NCI-H446 (cell line): Measurements from ENCODE around the gene SNRNP40.
"Not testable (repeated sequence)": the region's sequence is repeated elsewhere in the genome, so short reads cannot be mapped to it uniquely, and the experiment has no call there.

ENCODE experiments used
- DNase-seq, 2 experiments: peaks; one replicate each; lab custom pipeline; 2025; lab: John Stamatoyannopoulos, UW

The SNRNP40 gene

DNA sequence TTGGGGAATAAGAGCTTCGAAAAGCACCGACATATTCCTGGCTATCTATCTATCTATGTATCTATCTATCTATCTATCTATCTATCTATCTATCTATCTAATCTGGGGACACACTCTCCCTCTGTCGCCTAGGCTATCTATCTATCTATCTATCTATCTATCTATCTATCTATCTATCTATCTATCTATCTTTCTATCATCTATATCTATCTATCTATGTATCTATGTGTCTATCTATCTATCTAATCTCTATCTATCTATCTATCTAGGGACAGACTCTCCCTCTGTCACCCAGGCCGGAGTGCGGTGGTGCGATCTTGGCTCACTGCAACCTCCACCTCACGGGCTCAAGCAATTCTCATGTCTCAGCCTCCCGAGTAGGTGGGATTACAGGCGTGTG is 14.2 kb downstream of the SNRNP40 start:
- not testable (repeated sequence) for DNase-seq

DNA sequence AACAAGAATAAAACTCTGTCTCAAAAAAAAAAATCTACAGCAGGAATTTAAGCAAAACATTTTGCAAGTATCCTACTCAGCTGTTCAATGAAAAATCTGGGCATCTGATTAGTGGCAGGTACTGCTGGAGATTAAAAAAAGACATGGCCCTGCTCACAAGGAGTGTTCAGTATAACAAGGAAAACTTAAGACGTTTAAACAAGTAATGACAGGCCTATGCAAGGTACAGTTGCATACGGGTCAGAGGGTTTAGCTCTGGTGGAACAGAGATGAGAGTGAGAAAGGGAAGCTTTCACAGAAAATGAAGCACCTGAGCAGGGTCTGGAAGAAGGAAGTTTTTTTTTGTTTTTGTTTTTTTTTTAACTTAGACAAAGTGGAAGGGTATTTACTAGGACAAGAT is 23.0 kb downstream of the SNRNP40 start:
- DNase-seq, result no peak

DNA sequence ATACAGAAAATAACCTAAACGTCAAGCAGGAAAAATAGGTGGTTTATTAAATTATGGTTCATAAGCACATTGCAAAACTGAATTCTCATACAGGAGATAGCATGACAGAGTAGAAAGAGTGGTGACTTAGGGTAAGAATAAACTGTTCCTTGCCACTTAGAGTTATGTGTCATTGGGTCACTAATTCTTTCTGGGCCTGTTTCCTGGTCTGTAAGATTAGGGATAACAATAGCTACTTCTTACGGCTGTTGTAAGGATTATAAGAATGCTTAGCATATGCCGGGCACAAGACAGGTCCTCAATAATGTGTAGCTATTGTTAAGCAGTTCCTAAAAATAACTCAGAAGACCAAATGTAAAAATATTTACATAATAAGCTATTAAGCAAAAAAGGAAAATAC is 24.2 kb downstream of the SNRNP40 start:
- DNase-seq, result no peak

DNA sequence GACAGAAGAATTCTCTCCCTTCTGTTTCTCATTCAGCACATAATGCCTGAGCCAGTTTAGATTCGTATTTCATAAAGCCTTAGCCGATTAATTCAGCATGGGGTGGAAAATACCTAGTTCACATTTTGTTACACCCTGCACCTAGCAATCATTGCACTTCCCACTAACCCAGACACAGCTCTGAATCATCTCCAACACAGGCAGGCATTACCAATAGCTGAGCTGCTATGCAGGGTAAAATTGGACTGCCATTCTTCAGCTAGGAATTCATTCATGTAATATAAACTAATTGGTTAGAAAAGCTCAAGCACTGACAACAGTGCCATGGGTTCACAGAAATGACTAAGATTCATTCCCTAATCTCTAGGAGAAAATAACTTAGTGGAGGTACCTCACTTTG is 30.0 kb downstream of the SNRNP40 start:
- DNase-seq, result no peak

DNA sequence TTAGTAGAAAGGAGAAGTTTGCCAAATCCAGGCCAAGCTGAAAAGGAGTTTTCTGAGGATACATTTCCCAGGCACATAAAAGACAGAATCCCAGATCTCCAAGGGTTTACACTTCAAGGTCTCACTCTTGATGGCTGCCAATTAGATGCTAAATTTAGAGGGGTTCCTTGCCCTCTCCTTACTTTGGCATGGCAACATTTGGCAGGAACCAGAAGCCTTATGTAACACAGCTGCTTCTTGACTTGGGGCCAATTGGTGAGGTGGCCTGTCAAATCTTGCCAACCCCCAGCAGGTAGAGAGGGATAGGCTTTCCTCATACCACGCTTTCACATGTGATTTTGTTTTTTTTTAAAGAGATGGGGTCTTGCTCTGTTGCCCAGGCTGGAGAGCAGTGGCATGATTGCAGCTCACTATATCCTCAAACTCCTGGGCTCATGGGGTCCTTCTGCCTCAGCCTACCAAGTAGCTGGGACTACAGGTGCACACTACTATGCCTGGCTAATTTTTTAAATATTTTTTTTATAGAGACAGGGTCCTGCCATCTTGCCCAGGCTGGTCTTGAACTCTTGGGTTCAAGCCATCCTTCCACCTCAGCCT is 31.7 kb downstream of the SNRNP40 start:
- DNase-seq, result peak in 1 of 2 experiments; percentile 65

DNA sequence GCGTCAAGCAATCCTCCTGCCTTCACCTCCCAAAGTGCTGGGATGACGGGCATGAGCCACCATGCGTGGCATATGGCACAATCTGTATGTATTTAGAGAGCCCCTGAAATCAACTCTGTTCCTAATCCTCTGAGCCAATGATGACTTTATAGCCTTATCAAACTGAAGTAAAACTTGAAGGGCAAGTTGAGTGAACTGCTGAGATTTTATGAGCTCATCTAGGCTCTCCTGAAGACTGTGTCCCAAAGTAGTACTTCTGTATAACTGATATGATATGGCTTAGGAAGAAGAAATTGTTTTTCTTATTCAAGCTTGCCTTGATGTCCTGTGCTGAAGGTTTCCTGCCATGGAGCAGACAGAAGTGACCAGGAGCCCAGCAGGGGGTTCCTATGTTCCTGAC is 33.2 kb downstream of the SNRNP40 start:
- no peak for DNase-seq

DNA sequence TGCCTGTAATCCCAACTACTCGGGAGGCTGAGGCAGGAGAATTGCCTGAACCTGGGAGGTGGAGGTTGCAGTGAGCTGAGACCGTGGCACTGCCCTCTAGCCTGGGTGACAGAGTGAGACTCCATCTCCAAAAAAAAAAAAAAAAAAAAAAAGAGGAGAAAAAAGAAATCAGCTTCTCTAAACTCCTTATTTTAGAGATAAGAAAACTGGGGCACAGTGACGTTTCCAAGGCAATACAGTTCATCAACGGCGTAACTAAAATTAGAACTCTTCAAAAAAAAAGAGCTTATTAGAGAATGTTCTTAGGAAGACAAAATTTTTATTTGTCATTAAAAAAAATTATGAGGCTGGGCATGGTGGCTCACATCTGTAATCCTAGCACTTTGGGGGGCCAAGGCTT is 34.2 kb downstream of the SNRNP40 start:
- DNase-seq, result not testable (repeated sequence)

DNA sequence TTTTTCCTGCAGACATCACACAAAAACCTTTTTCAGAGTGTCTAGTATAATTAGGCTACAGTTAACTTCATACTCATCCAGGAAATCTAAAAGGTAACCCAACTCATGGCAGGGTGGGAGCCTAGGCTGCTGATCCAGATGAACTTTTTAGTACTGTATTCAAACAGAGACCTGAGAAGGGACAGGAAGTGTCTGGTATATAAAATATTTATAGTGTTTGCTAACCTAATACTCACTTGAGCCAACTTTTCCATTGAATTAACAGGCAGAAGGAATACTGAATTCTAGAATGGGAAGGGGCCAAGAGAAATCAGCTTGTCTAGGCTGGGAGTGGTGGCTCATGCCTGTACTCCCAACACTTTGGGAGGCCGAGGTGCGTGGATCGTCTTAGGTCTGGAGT is 34.7 kb downstream of the SNRNP40 start:
- no peak for DNase-seq

DNA sequence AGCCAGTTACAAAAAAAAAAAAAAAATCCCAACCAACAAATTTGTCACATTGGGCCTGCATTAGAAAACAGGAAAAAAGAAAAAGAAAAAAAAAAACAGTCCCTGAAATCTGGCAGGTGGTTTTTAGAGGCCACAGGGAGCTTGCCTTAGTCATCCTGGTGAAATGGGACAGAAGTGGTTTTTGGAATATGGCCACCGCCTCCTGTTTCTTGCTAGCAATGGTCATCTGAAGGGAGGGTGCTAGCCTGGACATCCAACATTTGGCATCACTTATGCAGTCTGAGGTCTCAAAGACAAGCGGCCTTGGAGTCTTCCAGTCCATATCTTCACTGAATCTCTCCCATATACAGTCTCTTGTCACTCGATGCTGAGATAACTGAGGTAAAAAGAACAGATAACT is 36.8 kb downstream of the SNRNP40 start:
- no peak for DNase-seq

DNA sequence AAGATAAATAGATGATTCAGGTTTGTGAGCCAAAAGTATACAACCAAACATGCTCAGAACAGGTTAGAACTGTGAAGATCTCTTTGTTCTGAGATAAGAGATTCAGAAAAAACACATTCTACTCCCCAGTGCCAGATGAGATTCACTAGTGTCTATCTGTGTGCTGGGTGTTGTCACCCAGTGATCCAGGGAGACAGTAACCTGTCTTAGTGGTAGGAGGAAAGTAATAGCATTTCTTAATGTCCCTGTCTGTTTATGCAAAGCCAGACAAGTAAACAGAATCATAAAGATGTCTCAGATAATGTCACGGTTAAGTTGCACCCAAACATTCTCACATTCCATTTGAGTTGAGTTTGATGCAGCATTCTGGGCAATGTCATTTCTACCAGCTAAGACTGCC is 38.0 kb downstream of the SNRNP40 start:
- no peak for DNase-seq

DNA sequence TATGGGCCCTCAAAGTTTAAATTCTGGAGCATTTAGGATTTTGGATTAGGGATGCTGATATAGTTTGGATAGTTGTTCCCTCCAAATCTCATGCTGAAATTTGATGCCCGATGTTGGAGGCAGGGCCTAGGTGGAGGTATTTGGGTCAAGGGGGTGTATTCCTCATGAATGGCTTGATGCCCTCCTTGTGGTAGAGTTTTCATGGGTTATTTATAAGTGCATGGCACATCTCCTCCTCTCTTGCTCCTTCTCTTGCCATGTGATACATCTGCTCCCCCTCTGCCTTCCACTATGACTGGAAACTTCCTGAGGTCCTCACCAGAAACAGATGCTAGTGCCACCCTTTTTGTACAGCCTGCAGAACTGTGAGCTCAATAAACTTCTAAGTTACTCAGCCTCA is 39.4 kb downstream of the SNRNP40 start:
- DNase-seq, result no peak

DNA sequence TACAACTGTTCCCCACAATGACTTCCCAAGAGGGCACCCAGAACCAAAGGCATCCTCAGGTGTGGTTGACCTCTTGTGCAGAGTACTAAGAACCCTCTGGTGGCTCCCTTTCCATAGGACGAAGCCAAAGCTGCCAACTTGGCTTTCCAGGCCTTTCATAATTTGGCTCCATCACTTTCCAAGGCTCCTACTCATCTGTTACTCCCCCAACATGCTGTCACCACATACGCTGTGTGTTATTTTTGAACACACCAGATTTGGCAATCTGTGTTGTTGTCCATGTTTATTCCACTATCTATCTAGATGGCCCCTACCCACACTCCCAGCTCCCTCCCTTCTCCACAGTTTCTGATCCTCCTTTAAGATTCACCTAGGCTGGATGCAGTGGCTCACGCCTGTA is 46.7 kb downstream of the SNRNP40 start:
- peak in 1 of 2 experiments; percentile 40 for DNase-seq

DNA sequence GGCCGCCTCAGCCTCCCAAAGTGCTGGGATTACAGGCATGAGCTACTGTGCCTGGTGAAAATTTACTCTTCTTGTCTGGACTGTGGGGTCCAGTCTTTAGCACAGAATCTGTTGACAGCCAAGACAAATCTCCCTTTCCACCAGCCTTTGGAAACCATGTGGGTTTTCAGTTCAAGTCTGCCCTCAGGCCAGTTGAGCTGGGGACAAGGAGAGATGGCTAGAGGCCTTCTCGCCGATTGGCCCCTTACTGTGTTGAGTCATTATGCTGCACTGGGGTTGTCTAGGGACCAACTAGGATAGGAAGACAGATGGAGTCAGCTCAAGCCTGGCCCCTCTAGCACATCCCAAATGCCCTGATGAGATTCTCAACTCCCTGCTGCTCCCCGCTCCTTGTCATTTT is 48.3 kb downstream of the SNRNP40 start:
- no peak for DNase-seq

DNA sequence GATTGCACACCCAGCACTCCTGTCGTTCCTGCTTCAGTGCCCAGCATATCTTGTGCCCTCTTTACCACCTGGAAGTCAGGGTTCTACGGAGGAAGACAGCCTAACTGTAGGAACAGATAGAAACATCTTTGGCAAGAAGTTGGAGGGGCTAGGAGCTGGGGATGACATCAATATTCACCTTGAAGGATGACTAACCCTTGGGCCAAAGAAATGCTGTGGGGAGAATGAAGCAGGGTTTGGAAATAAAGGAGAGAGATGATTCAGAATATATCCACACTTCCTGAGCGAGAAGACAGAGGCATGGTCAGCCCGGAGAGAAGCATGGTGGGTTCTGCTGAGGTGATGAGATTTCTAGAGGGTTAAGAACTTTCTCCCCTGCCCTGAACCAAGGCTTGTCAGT is 52.3 kb downstream of the SNRNP40 start:
- no peak for DNase-seq

DNA sequence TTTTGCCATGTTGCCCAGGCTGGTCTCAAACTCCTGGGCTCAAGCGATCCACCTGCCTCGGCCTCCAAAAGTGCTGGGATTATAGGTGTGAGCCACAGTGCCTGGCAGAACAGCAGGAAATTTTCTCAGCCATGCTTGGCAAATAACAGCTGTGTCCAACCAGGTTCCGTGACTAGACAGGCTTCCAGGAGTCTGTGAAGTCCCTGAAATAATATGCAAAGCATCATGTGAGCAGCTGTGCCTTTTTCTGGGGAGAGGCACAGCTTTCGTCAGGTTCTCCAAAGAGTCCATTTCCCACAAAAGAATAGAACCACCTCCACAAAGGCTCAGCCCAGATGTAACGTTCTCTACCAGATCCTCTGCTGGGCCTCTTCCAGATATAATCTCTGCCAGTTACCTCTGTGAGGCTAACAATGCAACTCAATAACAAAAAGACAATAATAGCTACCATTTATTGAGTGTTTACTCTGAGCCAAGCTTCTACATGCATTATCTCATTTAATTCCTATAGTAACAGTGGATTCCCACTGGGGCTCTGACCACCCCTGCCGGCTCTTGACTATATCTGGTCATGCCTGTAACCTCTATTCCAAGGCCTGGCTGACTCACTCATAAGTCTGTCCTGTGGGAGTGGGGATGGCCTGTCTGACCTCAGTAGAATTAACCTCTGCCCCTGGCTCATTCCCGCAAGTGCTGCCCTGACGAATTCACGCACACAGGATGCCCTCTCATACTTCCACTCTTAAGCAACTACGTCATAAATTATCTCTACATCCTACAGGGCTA is 52.9 kb downstream of the SNRNP40 start:
- DNase-seq, result no peak

DNA sequence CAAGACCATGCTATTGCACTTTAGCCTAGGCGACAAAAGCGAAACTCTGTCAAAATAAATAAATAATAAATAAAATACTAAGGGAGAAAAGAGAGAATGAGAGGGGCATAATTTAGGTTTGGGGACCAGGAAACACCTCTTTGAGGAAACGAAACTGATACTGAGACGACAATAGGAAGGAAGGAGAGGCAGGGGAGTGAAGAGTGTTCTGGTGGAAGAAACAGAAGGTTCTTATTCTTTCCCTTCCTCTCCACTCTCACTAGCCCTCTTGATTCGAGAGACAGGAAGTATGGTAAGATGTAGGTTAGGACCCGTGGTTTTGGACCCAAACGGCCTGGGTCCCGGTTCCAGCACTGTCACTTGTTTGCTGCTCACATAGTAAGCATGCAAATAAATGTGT is 55.3 kb downstream of the SNRNP40 start:
- DNase-seq, result no peak

DNA sequence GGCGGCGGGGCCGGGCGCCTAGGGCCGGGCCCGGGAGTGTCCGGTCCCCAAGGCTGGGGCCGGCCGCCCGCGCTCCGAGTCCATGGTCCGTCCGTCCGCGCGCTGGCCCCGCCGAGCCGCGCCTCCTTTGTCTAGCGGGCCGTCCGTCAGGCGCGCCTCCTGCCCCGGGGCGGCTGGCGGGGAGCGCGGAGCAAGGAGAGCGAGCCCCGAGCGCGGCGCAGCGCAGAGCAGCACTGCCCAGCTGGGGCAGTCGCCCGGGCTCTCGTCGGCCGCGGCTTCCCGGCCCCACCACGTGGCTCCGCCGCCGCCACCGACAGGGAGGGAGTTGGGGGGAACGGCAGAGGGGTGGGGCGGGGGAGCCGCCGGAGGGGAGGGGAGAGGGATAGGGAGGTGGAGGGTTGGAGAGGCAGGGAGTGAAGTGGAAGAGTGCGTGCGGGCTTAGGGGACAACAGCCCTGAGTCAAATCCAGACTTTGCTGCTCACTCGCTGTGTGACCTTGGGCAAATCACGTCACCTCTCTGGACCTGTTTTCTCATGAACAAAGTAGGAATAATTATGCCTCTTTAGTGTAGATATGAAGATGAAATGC is 56.8 kb downstream of the SNRNP40 start, which contains the start of gene NKAIN1:
Gene NKAIN1, minus strand, starts transcription at position 235 of the 589 bp plus-strand sequence. CDS start 340 bp downstream, outside the sequence.
- DNase-seq, result peak in 1 of 2 experiments; percentile 38

DNA sequence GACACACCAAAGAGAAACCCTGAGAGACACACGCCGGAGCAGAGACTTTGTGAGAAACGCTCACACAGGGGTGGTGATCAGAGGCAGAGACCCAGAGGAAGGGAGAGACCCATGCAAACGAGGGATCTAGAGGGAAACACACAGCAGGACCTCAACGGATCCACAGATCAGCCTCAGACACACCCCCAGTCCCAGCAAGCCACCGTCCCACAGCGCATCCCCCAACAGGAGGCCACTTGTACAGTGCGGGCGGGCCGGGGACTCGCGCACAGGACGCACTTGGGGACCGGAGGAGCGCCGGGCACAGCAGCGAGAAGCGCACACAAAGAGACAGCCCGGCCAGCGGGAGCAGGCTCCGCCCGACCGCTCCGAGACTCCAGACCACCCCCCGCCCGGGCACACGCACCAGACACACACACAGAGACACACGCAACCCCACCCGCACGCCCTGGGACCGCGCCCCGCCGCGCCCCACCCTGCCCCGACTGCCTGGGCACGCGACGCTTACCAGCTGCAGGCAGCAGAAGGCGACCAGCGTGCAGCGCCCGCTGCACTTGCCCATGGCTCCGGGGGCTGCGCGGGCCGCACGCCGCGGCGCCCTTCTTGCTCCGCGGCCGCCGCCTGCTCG is 57.5 kb downstream of the SNRNP40 start:
- peak in 1 of 2 experiments; percentile 28 for DNase-seq

DNA sequence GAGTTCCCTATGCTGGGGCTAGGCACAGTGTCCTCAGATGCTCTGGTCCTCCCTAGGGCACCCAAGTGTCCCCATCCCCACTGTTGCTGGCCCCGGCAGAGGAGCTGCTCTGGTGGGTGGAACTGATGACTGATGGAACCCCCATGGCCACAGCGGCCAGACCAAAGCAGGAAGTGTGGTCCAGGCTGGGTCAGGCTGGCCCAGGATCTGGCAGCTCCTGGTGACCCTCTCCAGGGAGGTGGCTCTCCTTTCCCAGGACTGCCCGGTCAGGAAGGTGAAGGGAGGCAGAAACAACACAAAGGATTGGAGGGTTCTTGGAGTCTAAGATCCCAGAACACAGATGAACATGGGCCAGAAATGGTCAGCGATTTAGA is 58.0 kb downstream of the SNRNP40 start:
- no peak for DNase-seq

DNA sequence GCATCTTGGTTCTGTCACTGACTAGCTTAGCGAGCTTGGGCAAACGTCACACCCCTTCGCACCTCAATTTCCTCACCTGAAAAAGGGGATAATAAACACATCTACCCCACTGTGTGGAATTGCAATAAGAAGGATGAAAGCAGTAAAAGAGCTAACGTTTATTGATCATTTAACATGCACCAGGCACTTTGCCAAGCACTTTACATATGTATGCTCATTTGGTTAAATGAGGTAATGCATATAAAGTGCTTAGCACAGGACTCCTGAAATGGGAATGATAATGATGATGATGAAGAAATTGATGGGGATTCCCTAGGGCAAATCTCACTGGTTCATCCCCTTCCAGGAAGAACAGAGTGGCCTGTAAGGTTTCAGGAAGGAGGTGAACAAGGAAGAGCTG is 61.7 kb downstream of the SNRNP40 start:
- no peak for DNase-seq

DNA sequence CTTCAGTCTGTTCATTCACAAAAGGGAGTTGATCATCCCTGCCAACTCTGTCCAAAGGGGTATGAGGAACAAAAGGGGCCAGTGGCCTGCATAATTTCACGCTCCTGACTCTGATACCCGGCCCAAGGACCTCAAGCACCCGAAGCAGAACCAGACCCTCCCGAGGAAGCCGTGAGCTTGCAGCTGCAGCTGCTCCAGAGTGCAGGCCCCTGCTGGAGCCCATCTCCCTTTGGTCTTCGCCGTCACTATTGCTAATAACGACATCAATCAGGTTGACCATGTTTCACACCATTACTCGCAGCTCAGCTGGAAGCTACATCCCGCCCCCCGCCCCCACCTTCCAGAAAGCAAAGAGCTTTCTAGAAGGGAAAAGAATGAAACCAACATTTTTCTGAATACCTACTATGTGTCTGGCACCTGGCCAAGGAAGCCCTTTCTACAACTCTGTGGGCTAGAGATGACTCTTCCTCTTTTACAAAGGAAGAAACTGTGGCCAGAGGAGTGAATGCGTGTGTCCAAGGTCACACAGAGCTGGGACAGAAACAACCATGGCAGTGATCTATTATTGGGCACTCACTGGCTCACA is 62.4 kb downstream of the SNRNP40 start:
- DNase-seq, result no peak

DNA sequence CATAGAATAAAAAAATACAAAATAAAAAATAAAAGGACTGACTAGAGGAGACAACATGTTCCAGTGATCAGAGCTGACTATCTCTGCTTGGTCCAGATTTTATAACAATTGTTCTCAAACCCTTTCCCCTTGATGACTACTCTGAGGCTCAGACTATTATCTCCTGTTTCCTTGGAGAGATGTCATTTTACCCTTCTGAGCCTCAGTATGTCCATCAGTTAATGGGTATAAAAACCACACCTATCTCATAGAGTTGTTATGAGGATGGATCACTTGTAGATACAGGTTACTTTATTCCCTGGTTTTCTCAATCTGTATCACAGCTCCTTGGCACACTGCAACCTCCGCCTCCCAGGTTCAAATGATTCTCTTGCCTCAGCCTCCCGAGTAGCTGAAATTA is 63.9 kb downstream of the SNRNP40 start:
- no peak for DNase-seq

DNA sequence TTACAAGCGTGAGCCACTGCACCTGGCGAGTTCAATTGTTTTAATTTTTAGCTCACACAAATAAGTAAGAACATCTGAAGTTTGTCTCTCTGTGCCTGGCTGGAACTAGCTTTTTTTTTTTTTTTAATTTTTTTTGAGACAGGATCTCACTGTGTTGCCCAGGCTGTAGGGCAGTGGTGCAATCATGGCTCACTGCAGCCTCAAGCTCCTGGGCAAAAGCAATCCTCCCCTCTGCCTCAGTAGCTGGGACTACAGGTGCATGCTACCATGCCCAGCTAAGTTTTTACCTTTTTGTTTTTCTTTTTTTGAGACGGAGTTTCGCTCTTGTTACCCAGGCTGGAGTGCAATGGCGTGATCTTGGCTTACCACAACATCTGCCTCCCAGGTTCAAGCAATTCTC is 64.8 kb downstream of the SNRNP40 start:
- DNase-seq, result no peak
